Astrocyte of the spinal cord (primary cell): ENCODE measurements around the gene PRDM15.

ENCODE experiments used
- DNase-seq: peaks from one replicate; pipeline ENCODE4 v3.0.0; 2011; ENCODE audit warnings: low read depth, low spot score
- H3K4me3 ChIP-seq: 2 replicates; pipeline ENCODE4 v1.5.1; 2011; ENCODE audit warnings: low read depth, mild to moderate bottlenecking, low read length, moderate library complexity
- CTCF ChIP-seq: IDR thresholded peaks from 2 replicates; pipeline ENCODE4 v1.5.1; 2012; ENCODE audit warnings: low read depth, mild to moderate bottlenecking, low read length, inconsistent platforms
- in situ Hi-C: cut with HindIII; loops from 2 replicates; pipeline ENCODE4 v1.10.0; 2017; ENCODE audit warnings: low sequenced_read_pairs

PRDM15 gene

GRCh38 chr21:41761211-41761933 is 117.8 kb downstream of the PRDM15 start:
- DNase-seq: peak; percentile 13
- no peak overlapping the region for H3K4me3 ChIP-seq
- in situ Hi-C loops: no loop called here
- TF ChIP-seq CTCF: no peak

- no peak for TF ChIP-seq CTCF
- in situ Hi-C loops: no loop called here
- no peak for DNase-seq
- H3K4me3 ChIP-seq: no peak overlapping the region
Observed at GRCh38 chr21:41760411-41760810, 118.7 kb downstream of the PRDM15 start.

DNA sequence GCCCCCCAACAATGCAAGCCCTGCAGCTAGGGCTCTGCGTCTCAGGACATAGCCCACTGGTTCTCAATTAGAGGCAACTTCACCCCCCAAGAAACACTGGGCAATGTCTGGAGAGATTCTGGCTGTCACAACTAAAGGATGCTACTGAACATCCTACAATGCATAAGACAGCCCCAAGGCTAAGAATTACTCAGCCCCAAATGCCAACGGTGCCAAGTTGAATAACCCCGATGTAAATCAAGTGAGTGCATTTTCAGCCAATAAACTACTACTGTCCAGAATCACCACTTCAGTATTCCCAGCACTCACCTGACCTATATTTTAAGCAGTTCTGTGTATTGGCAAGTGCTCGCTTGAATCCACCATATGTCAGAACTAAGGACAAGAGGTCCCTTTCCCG is 119.2 kb downstream of the PRDM15 start:
- in situ Hi-C loops: no loop called here
- TF ChIP-seq CTCF: no peak
- DNase-seq: no peak
- H3K4me3 ChIP-seq: no peak overlapping the region

GRCh38 chr21:41759214-41759840 is 119.8 kb downstream of the PRDM15 start:
- TF ChIP-seq CTCF: no peak
- no peak overlapping the region for H3K4me3 ChIP-seq
- in situ Hi-C loops: no loop called here
- no peak for DNase-seq

- no peak for TF ChIP-seq CTCF
- H3K4me3 ChIP-seq: no peak overlapping the region
- DNase-seq: peak; percentile 27
- in situ Hi-C loops: no loop called here
Observed at GRCh38 chr21:41758550-41758949, 120.6 kb downstream of the PRDM15 start.

DNA sequence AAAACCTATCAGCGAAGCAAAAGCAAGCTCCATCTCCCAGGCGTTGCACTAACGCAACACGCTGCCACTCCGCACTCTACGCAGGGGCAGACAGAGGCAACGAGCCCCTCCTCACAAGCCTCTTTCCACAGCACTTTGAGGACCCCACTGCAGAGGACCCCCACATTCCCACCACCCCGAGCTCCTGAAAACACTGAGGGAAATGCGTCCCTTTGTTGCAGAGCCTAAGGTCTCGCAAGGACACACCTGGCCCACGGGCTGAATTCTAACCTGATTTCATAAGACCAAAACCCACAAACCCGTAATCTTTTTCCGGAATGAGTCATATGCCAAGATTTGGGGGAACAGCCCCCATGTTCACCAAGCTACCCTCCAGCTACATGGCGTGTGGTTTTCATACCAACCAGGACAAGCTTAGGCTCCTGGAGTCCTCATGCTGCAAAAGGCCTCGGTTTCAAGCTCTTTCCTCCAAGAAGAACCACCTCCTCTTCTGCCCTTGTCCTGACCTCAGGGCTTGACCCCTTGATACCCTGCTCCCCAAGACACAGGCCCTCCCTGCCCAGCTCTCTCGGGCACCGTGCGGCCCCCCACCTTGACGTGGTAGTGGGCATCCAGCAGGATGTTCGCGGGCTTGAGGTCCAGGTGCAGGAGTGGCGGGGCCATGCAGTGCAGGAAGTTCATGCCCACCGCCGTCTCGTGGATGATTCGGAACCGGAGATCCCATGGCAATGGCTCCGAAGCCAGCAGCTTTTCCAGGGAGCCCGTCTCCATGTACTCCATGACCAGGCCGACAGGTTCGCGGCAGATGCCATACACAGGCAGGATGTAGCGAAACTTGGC is 123.0 kb downstream of the PRDM15 start:
- no peak for TF ChIP-seq CTCF
- H3K4me3 ChIP-seq: no peak overlapping the region
- in situ Hi-C loops: no loop called here
- DNase-seq: no peak
